ENCODE data around the gene NELFB. TPM values are rescaled to one million over a fixed set of nuclear protein-coding genes. Genes with fewer than 3 reads are reported as not detected.

Gene NELFB
- total and polyA plus RNA-seq, 9 of the 15 experiments (the other 6 are each of a cell fraction or from before 2014, with no cell fraction given) = 0.24 to 84.0 (median 29.7) TPM

GRCh38 chr9:137273611-137274320, 18.6 kb downstream of the NELFB start:
- no peak overlapping the region for H3K4me3 ChIP-seq
- H3K4me2 ChIP-seq (ENCODE audit: insufficient read depth, low read length) = no peak overlapping the region
- H3K9me3 ChIP-seq (replicated peaks; ENCODE audit: control insufficient read depth, insufficient read depth, low read depth, low read length) = no peaks in the 10 kb centered on the region
- in situ Hi-C loops (cut with MboI) = no loop called here
- BruUV-seq (replicated peaks) = no TSS peak
- 79% methylated on average over 14 of the region's 15 CpGs for WGBS (ENCODE audit: insufficient coverage, low coverage, missing lambda C conversion rate)
- ATAC-seq (no peak), FAIRE-seq (no peak), DNase-seq (ENCODE audit: extremely low read depth in 1 of 4, low spot score in 3 of 4) (peak in 2 of 4 experiments; percentile 59 to 62)
- CTCF ChIA-PET (ENCODE audit: low intra/inter-chr PET ratio) = no interaction called here
- intact Hi-C loops (cut with micrococcal nuclease) = no loop called here
- no peak overlapping the region for H2AFZ ChIP-seq (ENCODE audit: low read depth, low read length)
- peaks cover 27 to 87% of the 10 kb centered on the region in 2 experiments for H3K4me1 ChIP-seq (replicated peaks in 1 of 2; ENCODE audit: control insufficient read depth in 2 of 2, insufficient read depth in 2 of 2, low read length in 2 of 2)
- no peaks in the 10 kb centered on the region for H3K27me3 ChIP-seq (ENCODE audit: control insufficient read depth in 2 of 2, insufficient read depth in 2 of 2, low read length in 2 of 2)
- H3K9me1 ChIP-seq (ENCODE audit: control insufficient read depth, insufficient read depth, low read length) = no peaks in the 10 kb centered on the region
- H4K20me1 ChIP-seq (replicated peaks; ENCODE audit: control insufficient read depth, insufficient read depth, low read length) = no peaks in the 10 kb centered on the region
- peak overlapping the region in 1 of 2 experiments; percentile 88; a peak in 2 of 4 replicates for H3K9ac ChIP-seq (ENCODE audit: insufficient read depth in 1 of 2, low read depth in 2 of 2, low read length in 2 of 2)
- POLR2A ChIA-PET = interaction anchor here (0.6 to 1.3 kb wide), 8 partner anchors 9 to 388 kb away, joined by 3 to 6 read pairs (median 3); partner anchors contain the start of gene TRAF2
- no peak overlapping the region for H3K27ac ChIP-seq (ENCODE audit: extremely low read depth, low read depth, low read length)
- peaks cover 23% of the 10 kb centered on the region for H3K79me2 ChIP-seq (ENCODE audit: control insufficient read depth, insufficient read depth, low read length)
- no peak for TF ChIP-seq TRIM24 (IDR thresholded peaks at IDR 0.05)
- TF ChIP-seq POLR2G (IDR thresholded peaks at IDR 0.05; ENCODE audit: low read depth, low read length) = peak; percentile 60
- TF ChIP-seq ZNF174 (CRISPR knock-in tag; IDR thresholded peaks at IDR 0.05) = no peak
- peak; percentile 55 for TF ChIP-seq RBFOX2 (IDR thresholded peaks at IDR 0.05; ENCODE audit: low read depth, low read length)
- no peak for TF ChIP-seq CBX3 (IDR thresholded peaks at IDR 0.05; ENCODE audit: borderline replicate concordance in 1 of 2, low read length in 2 of 2)
- no peak for TF ChIP-seq MCM5 (IDR thresholded peaks at IDR 0.05; ENCODE audit: low read depth)
- no peak for TF ChIP-seq ZNF146 (CRISPR knock-in tag; IDR thresholded peaks at IDR 0.05; ENCODE audit: unreplicated experiment)
- TF ChIP-seq XRCC5 (IDR thresholded peaks at IDR 0.05; ENCODE audit: low read depth, low read length) = no peak
- no peak for TF ChIP-seq ILF3 (IDR thresholded peaks at IDR 0.05; ENCODE audit: borderline replicate concordance)
- TF ChIP-seq HNRNPH1 (optimal IDR thresholded peaks at IDR 0.05; ENCODE audit: low read depth, low read length) = no peak
- no peak for TF ChIP-seq FOXM1 (IDR thresholded peaks at IDR 0.05; ENCODE audit: low read depth)
- 0 out of 2 replicates have a peak, but pooled peaks have one; percentile 36 for TF ChIP-seq FOXM1 (CRISPR knock-in tag; IDR thresholded peaks at IDR 0.05; ENCODE audit: low read depth)
- no peak for TF ChIP-seq SMAD1 (IDR thresholded peaks at IDR 0.05; ENCODE audit: low read depth, low read length, partially characterized antibody)
- H3K36me3 ChIP-seq (ENCODE audit: control insufficient read depth, insufficient read depth, low read length) = peaks cover 50% of the 10 kb centered on the region
